Activated gamma-delta T cell treated with anti-CD3 and anti-CD28 coated beads, Interleukin-2, amount 50 U/mL, for 16 hours (primary cell): ENCODE results near the gene FSTL4.

Experiments used
- DNase-seq: peaks from one replicate; pipeline ENCODE4 v3.0.0-alpha.2; 2020; ENCODE audit warnings: low read depth

The FSTL4 gene

GRCh38 chr5:133610489-133611356 is 1.6 kb downstream of the FSTL4 start:
- DNase-seq: no peak

GRCh38 chr5:133607451-133607850 is 4.9 kb downstream of the FSTL4 start:
- DNase-seq: no peak

- no peak for DNase-seq
These were observed 5.5 kb downstream of the FSTL4 start for GRCh38 chr5:133606835-133607234.

- no peak for DNase-seq
These were observed 7.0 kb downstream of the FSTL4 start for GRCh38 chr5:133605323-133605722.

DNA sequence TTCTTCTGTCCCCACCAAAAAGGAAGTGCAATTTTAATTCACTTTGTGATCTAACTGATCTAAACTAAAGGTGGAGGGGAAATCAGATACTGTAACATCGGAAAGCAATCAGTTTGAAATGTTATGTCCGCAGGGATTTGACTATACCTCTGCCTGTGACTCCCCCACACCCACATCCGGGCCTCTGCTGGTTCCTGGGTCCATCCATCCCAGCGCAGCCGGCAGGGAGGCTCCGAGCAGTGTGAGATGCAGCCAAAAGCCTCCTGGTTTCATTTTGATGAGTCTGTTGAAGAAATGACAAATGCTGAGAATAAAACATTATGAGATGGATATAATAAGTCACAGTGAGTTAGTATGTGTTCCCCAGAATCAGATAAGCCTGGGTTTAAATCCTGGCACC is 8.6 kb downstream of the FSTL4 start:
- no peak for DNase-seq

- DNase-seq: no peak
These were observed 9.4 kb downstream of the FSTL4 start for GRCh38 chr5:133602835-133603380.

DNA sequence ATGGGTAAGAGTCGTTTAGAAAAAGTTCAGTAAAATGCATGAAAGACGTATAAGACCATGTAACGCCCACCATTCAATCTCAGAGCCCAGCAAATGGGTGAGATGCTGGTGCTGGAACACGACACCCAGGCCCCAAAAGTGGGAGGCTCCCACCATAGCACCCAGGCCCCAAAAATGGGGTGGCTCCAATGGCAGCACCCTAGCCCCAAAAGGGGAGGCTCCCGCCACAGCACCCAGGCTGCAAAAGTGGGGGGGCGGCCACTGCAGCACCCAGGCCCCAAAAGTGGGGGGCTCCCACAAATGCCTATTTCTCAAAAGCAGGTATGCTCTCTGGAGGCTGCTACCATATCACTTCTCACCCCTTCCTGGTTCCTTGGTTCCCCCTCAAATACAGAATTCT is 12.7 kb downstream of the FSTL4 start:
- no peak for DNase-seq

- no peak for DNase-seq
These were observed 13.3 kb downstream of the FSTL4 start for GRCh38 chr5:133599044-133599443.

DNA sequence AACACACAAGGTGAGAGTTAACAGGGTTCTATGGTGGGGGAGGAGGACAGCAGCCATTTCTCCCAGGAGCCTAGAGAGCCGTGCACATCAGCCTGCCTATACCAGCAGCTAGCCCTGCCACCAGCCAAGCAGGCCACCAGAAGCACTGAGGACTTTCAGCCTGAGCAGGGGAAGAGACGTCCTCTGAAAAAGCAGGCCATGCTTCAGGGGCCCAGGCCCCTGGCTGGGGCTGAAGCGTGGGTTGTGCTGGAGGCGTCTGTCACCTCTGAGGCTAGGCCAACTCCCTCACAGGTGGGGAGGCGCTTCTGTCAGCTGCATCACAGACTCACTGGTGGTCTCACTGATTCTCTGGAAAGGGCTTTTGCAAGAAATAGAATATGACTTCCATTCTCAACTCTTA is 16.3 kb downstream of the FSTL4 start:
- DNase-seq: no peak

DNA sequence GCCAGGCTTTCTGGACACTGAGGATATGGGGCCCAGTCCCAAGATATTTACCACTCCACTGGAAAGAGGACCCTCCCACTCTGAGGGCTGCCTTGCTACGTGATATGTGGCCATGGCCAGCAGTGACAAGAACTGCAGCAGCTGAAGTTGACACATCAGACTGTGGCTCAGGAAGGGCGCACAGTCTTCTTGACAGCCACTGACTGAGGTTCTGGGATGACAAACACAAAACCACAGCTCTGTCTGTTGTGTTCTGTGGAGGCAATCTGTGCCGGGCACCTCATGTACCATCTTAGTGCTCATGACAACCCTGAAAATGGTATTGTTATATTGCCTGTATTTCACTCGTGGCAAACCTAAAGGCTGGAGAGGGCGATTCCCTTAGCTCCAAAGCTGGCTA is 16.9 kb downstream of the FSTL4 start:
- no peak for DNase-seq

DNA sequence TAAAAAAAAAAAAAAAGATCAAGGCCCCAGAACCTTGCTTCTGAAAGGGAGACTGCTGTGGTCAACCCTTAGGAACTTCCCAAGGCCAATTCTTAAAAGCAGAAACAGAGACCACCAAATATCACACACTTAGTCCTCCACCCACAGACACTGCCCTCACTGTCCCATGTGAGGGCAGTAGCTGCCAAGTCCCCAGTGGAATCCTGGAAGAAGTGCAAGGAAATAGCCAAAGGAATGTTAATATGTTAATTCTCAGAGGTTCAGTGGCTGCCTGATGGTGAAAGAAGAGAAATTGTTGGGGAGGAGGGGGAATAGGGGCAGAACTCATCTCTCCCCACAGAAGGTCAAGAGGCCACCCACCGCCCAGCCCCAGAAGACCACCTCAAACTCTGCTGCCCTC is 23.1 kb downstream of the FSTL4 start:
- DNase-seq: no peak

DNA sequence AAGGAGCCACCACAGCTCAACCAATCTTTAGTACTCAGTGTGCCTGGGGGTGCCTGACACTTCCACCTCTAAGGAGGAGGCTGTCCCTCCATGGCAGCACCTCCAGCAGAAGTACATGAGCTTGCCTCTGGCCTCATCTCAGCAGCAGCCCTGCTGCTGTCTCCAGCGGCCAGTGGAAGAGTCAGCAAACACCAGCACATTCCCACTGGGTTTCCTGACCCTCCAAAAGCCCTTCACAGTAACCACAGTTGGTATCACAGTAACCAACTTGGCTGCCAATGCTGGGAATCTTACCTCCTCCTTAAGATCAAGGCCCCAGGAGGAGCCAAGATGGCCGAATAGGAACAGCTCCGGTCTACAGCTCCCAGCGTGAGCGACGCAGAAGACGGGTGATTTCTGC is 29.4 kb downstream of the FSTL4 start:
- no peak for DNase-seq

DNA sequence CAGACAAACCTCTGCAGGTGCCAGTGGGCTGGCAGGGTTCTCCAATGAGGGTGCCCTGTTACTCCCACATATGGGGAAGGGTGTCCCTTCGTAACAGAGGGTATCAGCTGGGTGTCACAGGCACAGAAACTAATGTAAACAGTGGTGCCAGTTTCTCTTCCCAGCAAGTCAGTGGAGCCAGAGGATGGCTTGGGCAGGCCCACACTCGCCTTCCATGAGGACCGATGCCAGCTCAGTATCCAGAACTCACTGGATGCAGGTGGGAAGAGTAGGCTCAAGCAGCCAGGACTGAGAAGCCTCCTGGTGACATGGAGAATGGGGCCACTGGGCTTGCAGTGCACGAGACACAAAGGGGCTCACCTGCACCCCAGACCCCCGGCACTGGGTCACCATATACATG is 30.4 kb downstream of the FSTL4 start:
- DNase-seq: no peak

DNA sequence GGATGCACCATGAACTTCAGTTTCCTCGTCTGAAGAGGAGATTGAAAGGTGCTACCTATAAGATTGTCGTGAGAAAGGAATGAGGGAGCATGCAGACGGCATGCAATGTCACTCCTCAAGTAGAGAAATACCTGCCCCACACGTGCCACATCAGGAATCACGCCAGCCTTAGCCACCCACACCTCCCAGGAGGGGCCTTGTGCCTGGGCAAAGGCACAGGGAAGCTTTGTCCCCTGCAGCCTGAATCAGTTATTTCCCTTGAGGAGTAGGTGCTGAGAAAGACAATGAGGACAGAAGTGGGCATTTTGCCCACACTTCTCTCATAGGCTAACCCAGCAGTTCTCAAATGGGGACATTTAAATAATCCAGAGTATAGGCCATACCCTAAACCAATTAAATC is 31.0 kb downstream of the FSTL4 start:
- no peak for DNase-seq

DNA sequence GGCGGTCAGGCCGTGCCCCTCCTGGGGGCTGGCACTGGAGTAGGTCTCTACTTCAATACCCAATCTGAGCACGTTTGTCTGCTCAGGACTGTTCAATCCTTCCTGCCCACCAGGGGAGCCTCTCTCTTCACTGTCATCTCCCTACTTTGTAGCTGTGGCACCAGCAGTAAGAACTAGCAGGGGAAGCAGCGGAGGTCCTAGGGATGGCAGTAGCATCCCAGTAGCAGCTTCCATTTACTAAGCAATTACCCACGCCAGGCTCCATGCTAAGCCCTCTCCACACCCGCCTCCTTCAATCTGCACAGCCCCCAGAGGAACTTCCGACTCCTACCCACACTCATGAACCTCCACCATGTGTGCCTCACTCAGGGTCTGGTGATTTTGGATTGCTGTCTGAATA is 31.7 kb downstream of the FSTL4 start:
- no peak for DNase-seq

GRCh38 chr5:133579766-133580165 is 32.6 kb downstream of the FSTL4 start:
- DNase-seq: no peak

DNA sequence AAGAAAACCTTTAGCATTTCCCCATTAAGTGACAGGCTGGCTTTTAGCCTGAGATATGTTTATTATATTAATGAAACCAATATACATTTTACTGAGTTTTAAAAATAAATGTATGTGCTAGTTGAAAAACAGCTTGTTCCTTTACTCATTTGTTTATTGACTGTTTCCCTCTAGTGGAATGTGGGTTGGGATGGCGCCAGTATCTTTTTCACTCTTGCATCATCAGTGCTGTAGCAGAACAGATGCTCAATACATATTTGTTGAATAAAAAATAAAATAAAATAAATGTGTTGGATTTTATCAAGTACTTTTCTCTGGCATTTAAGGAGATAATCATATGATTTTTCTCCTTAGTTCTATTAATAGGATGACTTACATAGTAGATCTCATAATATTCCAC is 43.0 kb downstream of the FSTL4 start:
- DNase-seq: no peak

DNA sequence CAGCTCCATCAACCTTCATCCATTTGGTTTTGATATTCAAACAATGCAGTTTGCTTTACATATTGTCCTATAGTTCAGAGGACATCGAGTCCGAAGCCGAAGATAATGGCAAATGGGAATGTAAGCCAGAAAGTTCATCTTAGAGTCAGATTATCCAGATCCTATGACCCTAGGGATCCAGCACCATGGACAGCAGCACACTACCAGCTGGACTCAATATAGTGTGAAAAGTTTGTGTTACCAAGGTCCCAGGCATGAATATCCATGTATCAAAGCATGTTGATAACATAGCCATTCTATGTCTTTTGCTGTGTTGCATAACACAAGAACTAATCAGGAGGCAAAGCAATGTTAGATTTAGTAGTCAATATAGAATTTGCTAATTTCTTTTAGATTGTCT is 46.3 kb downstream of the FSTL4 start:
- no peak for DNase-seq

- DNase-seq: no peak
These were observed 47.3 kb downstream of the FSTL4 start for GRCh38 chr5:133564921-133565565.

- no peak for DNase-seq
These were observed 49.8 kb downstream of the FSTL4 start for GRCh38 chr5:133562554-133562953.

DNA sequence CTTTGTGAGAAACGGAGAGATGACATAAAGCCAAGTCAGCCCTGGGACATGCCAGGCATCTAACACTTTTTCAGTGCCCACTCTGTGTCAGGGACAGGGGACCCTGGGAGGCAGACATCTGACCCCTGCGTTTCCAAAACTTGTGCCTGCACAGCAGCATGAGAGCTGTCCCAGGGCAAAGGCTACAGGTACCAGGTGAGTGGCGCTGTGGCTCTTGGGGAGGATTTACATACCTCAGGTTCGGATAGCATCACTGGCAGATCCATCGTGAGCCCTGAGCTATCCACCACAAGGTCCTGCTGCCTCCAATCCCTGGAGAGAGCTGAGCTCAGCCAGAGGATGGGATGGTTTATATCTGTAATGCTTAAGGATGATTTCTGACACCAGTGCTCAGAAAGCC is 52.4 kb downstream of the FSTL4 start:
- DNase-seq: no peak

- no peak for DNase-seq
These were observed 55.8 kb downstream of the FSTL4 start for GRCh38 chr5:133556551-133556950.

- DNase-seq: no peak
These were observed 58.1 kb downstream of the FSTL4 start for GRCh38 chr5:133554279-133554678.
